GM19238 (cell line): ENCODE results near the gene VWF.
A peak's percentile ranks its signal among the peaks of the same experiment; 100 is the strongest.
"Not testable (repeated sequence)": the region's sequence is repeated elsewhere in the genome, so short reads cannot be mapped to it uniquely, and the experiment has no call there.

Experiments used
- DNase-seq: peaks from one replicate; pipeline ENCODE4 v3.0.0; 2011; ENCODE audit warnings: low spot score; ENCODE audit not compliant: insufficient read length

VWF gene

DNA sequence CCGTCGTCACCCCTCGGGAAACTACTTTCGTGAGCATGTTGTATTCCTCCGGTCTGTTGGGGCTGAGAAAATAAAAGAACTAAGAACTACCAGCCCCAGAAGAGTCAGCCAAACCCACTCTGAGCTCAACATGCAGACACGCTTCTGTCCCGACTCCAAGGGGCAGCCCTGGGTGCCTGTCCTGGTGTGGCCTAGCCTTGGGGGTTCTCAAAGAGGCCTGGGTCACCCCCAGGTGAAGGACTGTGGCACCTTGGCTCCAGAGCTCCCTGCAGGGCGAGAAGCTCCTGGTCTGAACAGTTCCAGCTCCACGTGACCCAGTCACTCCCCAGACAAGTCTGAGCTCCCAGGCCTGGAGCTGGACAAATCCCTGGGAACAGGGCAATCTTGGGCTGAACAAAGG, 87.0 kb downstream of the VWF start:
- DNase-seq, result no peak

- DNase-seq, result no peak
These were observed 88.0 kb downstream of the VWF start for GRCh38 chr12:6036509-6036908.

- DNase-seq, result no peak
These were observed 89.9 kb downstream of the VWF start for GRCh38 chr12:6034596-6034995.

GRCh38 chr12:6033546-6033945, 90.9 kb downstream of the VWF start:
- no peak for DNase-seq

GRCh38 chr12:6032726-6033125, 91.7 kb downstream of the VWF start:
- no peak for DNase-seq

DNA sequence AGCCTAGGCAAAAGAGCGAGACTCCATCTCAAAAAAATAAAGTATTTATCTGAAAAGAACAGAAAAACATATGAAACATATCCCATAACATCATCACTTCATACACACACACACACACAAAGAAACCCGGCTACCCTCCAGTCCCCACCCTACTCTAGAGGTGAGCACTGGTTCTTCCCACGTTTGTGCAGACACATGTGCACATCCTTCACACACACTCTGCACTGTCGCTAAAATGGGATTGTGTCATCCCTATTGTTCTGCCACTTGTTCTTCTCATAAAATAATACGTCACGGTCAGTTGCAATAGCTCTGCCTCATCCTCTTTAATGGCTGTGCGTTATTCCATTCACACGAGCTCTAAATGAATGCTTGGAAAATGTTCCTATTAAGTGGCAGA, 93.5 kb downstream of the VWF start:
- no peak for DNase-seq

DNA sequence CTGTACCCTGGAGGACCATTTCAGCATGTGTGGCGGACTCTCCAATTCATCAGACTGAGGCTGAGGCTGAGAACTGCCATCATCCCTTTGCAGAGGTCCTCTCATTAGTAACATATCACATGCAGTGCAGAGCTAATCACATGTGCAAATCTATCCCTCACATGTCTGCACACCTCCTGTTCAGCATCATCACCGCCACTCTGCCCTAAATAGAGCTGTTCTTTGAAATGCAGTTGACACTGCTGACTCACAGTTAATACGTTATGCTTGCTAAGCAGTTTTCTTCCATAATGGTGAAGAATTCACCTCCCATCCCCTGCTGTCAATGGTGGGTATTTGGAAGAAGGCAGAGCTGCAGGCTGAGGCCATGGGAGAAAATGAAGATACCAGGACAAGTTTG, 94.4 kb downstream of the VWF start:
- DNase-seq, result no peak

GRCh38 chr12:6029401-6029800, 95.1 kb downstream of the VWF start:
- DNase-seq, result no peak

GRCh38 chr12:6026998-6027397, 97.5 kb downstream of the VWF start:
- DNase-seq, result no peak

- DNase-seq, result not testable (repeated sequence)
These were observed 98.7 kb downstream of the VWF start for GRCh38 chr12:6025703-6026298.

DNA sequence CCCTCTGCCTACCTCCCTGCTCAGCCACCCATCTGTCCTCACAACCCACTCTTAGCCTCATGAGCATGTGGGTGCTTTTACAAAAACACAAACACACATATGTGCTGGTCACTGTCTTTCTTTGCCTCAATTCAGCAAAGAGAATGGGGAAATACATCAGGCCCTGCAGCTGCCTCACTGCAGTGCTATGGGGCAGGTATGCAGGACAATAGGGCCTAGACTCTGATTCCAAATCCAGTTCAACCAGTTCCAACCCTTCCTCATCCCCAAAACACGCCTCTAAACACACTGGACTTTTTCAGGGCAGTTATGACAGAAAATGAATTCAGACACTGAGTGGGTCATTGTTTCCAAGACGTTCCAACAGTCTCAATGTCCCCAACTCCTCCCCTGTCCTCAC, 100.4 kb downstream of the VWF start:
- not testable (repeated sequence) for DNase-seq

DNA sequence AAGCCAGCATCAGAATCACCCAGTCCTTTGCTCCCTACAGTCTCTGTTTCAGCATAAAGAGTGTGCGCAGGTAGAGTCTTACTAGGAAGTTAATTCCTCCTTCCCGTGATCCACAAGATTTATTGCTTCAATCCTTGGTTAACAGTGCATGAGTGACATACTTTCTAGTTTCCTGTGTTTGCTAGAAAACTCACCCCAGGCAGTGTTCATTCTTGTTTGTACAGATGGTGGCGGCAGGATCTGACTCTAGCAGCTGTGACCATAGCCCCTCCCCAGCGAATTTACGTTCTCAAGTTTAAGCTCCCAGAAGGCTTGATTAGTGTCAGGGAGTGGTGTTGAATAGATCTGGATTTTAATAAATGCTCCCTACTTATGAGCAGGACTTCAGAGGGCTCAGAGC, 103.5 kb downstream of the VWF start:
- DNase-seq, result no peak

- not testable (repeated sequence) for DNase-seq
These were observed 104.0 kb downstream of the VWF start for GRCh38 chr12:6020511-6020910.

DNA sequence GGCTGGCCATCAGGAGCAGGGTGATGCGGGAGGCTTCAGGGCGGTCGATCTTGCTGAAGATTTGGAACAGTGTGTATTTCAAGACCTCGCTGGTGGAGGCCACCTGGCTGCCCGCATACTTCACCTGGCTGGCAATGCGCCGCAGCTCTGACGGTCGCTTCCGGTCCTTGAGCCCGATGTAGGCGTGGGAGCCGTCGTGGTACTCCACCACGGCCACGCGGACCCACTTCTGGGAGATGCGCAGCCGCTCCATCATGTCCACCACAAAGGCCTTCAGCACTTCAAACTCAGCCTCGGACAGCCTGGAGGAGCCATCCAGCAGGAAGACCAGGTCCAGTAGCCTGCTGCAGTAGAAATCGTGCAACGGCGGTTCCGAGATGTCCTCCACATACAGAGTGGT, 105.2 kb downstream of the VWF start:
- DNase-seq, result not testable (repeated sequence)

DNA sequence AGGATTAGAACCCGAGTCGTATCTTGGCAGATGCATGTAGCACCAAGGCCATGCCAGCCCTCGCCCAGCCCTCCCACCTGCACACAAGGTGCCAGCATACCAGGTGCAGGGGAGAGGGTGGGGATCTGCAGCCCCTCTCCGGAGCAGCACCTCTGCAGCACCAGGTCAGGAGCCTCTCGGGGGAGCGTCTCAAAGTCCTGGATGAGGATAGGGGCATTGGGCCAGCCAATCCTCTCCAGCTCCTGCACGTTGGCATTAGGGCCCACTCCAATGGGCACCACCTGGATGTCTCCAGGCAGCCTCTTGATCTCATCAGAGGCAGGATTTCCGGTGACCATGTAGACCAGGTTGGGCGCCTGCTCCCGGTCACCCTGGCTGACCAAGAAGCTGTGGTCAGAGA, 106.2 kb downstream of the VWF start:
- no peak for DNase-seq

- DNase-seq, result no peak
These were observed 107.7 kb downstream of the VWF start for GRCh38 chr12:6016756-6017155.

GRCh38 chr12:6016004-6016403, 108.5 kb downstream of the VWF start:
- not testable (repeated sequence) for DNase-seq

DNA sequence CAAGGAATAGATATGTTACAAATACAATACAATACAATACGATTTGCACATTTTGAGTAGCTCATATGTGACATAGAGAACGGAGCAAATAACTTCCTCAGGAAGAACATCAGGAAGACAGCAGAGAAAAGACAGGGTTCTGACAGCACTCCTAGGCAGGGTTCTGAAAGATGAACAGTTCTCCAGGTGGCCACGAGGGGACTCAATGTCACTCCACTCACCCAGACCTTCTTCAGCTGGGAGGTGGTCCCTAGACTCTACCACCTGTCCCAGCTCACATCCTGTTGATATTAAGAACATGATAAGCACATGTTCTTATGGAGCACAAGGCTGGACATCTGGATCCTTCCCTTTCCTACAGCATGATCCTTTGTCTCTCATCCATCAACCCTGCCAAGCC, 109.2 kb downstream of the VWF start:
- DNase-seq, result not testable (repeated sequence)

- not testable (repeated sequence) for DNase-seq
These were observed 113.7 kb downstream of the VWF start for GRCh38 chr12:6010631-6011350.

DNA sequence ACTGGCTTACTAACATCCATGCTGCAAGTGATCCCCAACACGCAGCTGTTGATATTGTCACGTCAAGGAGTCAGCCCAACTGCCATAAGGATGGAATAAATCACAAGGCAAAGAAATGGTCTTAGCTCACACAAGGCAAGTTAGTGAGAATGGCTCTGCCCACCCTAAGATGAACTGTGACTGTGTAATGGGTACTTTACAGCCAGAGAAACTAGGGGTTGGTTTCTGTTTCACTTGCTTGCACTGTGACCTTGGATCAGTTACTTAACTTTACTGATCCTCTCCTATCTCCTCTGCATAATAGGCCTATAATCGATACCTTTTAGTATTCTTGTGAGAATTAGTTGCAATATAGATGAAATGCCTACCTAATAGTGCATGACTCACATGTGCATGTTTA, 127.2 kb downstream of the VWF start:
- DNase-seq, result no peak

DNA sequence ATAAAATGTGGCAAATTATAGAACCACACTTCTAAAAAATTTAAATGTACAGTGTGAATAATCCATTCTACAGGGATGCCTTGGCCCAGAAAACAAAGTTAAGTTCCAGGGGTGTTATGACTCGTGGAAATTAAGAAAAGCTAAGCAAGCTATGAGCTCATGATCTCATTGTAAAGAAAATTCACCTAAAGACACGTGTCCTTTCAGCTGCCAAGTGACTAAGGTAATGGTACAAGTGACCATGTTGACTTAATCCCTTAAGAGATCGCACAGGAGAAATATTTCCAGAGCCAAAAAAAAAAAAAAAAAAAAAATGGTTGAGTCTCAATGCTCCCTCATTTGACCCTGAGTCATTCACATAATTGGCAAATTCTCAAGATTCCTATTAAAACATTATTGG, 128.0 kb downstream of the VWF start:
- no peak for DNase-seq

DNA sequence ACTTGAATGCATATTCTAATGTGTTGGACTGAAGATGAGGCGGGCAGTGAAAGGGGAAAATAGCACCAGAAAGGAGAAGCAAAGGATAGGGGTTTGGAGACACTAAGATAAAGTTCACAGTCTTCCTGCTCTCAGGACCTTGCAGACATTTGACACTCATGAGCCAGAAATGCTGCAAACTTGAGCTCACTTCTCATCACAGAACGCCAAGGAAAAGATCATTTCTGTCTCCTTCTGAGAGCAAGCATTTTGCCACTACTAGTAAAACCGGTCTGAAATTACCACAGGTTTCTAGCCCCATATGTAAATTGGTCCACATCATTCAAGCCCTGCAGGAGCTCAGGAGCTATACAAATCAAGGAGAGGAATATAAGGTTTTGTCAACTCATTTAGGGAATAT, 134.8 kb downstream of the VWF start:
- no peak for DNase-seq

DNA sequence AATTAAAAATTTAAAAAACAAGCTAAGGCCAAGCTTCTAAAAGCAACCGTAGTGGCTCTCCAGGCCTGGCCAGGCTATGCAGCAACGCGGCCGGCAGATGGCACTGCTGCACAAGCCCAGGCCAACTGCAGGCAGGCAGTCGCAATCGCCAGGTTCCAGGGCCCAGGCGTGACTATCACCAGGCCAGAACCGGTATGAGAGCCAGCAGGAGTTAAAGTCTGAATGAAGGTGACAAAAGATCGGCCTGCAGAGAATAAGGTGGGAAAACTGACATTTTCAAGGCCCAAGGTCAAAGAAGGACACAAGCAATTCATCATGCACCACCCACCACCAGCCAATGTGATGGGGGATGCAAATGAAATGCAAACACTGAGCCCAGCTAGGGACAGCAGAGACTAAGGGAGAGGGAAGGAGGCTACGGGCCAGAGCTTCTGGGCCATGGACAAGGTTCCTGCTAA, 135.8 kb downstream of the VWF start:
- DNase-seq, result peak; percentile 56
